Effector memory CD8-positive, alpha-beta T cell (primary cell): ENCODE data around the gene PPFIBP1.
"Not testable (repeated sequence)": the region's sequence is repeated elsewhere in the genome, so short reads cannot be mapped to it uniquely, and the experiment has no call there.

Experiments
- ATAC-seq: fragments of 150-1000 bp; cut with Tn5 transposase; replicated peaks from 2 replicates; pipeline ENCODE4 v1.10.0; 2021; ENCODE audit warnings: mild to moderate bottlenecking, moderate library complexity
- DNase-seq, 3 experiments: peaks; one replicate each; pipeline ENCODE4 v3.0.0; 2021
- H3K27ac Mint-ChIP-seq, 2 donors: one replicate each; pipeline ENCODE4 v1.8.0; 2022; ENCODE audit warnings: mild to moderate bottlenecking in 2 of 2, mixed read lengths in 2 of 2, moderate library complexity in 2 of 2
- H3K27me3 Mint-ChIP-seq, 2 donors: one replicate each; pipeline ENCODE4 v1.8.0; 2022; ENCODE audit warnings: mixed read lengths in 2 of 2
- H3K36me3 Mint-ChIP-seq: one replicate; pipeline ENCODE4 v1.8.0; 2022; ENCODE audit warnings: mild to moderate bottlenecking, moderate library complexity, mixed read lengths; ENCODE audit not compliant: insufficient read depth
- H3K4me1 Mint-ChIP-seq, 2 donors: one replicate each; pipeline ENCODE4 v1.8.0; 2022; ENCODE audit warnings: low read depth in 2 of 2, mixed read lengths in 2 of 2
- H3K4me3 Mint-ChIP-seq, 2 donors: one replicate each; pipeline ENCODE4 v1.8.0; 2022; ENCODE audit warnings: mild to moderate bottlenecking in 2 of 2, mixed read lengths in 2 of 2, moderate library complexity in 2 of 2
- H3K9me3 Mint-ChIP-seq, 2 donors: one replicate each; pipeline ENCODE4 v1.8.0; 2022; ENCODE audit warnings: mixed read lengths in 2 of 2

PPFIBP1 gene

DNA sequence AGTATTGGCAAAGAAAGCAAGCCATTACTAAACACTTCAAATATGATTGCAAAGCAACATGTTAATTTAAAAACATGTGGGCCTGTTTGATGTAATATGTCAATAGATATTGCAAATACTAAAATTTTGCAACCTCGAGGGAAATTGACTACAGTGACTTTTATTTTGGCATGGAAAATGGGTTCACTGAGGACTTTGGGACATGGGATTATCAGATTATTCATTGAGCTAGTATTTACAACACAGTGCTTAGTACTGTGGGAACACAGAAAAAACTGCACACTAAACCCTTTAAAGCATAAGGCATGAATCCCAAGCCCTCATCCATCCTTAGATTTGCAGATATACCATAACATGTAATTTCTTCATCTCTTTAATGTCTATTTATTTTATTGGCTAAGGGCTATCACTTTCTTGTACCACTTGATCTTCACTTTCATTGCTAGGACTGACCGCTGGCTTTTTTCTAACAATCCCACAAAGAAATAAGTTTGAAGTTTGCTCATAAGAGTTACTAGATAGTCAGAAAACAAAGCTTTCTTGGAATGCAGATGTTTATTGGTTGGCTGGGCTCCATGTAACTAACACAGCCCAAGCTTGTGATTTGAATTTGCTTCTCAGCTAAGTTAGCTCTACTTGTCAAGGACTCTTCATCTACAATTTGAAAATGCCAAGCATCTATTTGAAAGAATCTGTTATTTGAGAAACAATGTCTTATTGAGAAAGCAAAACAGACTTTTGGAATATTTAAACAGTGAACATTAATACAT lies 48.7 kb downstream of the PPFIBP1 start:
- H3K27me3 Mint-ChIP-seq = peaks cover 10 to 28% of the 10 kb centered on the region in 2 donors
- H3K9me3 Mint-ChIP-seq = no peaks in the 10 kb centered on the region
- H3K36me3 Mint-ChIP-seq = peaks cover 1% of the 10 kb centered on the region
- H3K4me1 Mint-ChIP-seq = no peaks in the 10 kb centered on the region
- no peak overlapping the region for H3K27ac Mint-ChIP-seq
- DNase-seq (no peak), ATAC-seq (no peak)
- H3K4me3 Mint-ChIP-seq = no peak overlapping the region

DNA sequence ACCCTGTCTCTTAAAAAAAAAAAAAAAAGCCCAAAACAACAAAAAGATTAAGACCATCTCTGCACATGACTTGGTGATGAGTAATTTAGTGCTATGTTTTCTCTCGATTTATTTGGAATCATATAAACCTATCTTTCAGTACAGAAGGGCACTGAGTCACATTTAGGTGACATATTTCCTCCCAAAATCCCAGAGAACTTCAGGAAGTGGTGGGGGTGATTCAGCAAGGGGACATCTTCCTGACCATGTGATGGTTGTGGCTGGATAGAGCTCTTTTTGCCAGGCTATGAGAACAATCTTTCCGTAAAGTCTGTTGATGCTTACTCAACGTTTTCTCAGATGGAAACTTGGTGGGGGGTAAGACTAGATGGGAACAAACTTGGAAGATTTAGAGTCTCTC lies 50.0 kb downstream of the PPFIBP1 start:
- no peak for ATAC-seq
- H3K9me3 Mint-ChIP-seq = no peaks in the 10 kb centered on the region
- no peak overlapping the region for H3K27ac Mint-ChIP-seq
- no peak for DNase-seq
- peaks cover 3% of the 10 kb centered on the region for H3K36me3 Mint-ChIP-seq
- no peak overlapping the region for H3K4me3 Mint-ChIP-seq
- peaks cover 9 to 15% of the 10 kb centered on the region in 2 donors for H3K27me3 Mint-ChIP-seq
- no peaks in the 10 kb centered on the region for H3K4me1 Mint-ChIP-seq

DNA sequence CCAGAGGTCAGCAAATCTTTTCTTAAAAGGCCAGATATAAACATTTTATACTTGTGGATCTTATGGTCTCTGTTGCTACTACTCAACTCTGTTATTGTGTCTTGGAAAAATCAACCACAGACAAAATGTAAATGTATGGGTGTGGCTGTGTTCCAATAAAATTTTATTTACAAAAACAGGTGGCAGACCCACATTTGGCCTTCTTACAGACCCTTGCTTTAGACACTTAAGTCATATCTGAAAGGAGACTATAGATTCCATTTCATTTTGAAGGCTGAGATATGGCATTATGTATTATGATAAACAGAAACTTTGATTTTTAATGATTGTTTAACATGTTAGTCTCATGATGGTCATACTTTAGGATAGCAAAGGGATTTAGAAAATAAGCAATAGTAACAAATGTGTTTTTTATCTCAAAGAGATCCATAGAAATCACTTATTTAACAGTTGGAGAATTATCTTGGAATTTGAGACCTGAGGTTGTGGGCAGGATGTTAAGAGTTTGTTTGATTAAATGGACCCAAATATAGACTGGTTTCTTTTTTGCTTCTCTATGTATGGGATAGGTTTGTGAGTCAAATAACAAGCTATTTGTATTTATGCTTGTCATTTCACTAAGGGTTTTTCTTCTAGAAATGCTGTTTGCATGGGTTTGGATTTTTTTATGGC lies 51.2 kb downstream of the PPFIBP1 start:
- H3K4me1 Mint-ChIP-seq = no peaks in the 10 kb centered on the region
- ATAC-seq (no peak), DNase-seq (no peak)
- H3K27me3 Mint-ChIP-seq = peaks cover 0 to 12% of the 10 kb centered on the region in 2 donors
- no peak overlapping the region for H3K4me3 Mint-ChIP-seq
- peaks cover 3% of the 10 kb centered on the region for H3K36me3 Mint-ChIP-seq
- no peaks in the 10 kb centered on the region for H3K9me3 Mint-ChIP-seq
- no peak overlapping the region for H3K27ac Mint-ChIP-seq

DNA sequence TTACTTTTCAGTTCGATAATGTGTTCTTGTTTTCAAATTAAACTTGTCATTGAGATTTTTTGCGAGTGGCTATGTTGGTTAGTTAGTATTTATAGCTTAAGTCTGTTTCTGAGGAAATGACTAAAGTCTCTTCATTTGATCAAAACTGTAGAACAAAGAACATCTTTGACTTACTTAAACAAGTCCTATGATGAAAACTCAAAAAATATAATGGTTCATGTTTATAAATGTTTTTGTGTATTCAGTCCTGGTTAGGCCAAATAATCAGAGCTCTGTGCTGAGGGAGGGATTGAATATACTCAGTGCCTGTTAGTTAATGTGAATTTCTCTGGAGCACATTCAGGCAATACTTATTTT lies 51.7 kb downstream of the PPFIBP1 start:
- DNase-seq (no peak), ATAC-seq (no peak)
- no peak overlapping the region for H3K27ac Mint-ChIP-seq
- H3K4me3 Mint-ChIP-seq = no peak overlapping the region
- H3K4me1 Mint-ChIP-seq = no peaks in the 10 kb centered on the region
- H3K36me3 Mint-ChIP-seq = peaks cover 3% of the 10 kb centered on the region
- H3K27me3 Mint-ChIP-seq = peaks cover 0 to 12% of the 10 kb centered on the region in 2 donors
- no peaks in the 10 kb centered on the region for H3K9me3 Mint-ChIP-seq

DNA sequence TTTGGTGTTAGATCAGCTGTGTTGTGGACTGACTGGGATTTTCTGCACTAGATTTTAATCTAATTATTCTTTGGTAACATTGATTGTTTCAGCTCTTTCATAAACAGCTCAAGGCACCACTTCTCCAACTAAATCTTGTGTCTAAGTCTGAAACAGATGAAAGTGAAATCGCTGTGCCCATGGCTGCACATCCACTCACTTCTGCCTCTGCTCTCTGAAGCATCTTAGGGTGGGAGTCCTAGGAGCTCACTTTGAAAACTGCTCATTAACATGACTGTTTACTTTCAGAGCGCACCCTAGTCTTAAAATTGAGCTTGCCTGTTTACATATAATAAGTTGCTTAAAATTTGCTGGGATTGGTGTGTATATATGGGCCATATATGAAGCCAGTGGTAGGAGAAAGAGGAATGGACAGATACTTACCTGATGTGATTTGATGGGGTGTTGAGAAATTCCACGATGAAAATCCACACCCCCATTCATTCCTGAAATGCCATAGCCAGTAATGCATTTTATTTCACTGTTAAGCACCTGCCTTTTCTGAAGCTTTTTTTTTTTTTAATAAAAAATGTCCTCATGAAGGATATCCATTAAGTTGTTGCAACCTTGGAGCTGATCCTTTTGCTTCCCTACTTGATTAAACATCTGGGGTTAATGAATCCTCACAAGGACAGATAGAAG lies 52.8 kb downstream of the PPFIBP1 start:
- no peak overlapping the region for H3K4me3 Mint-ChIP-seq
- ATAC-seq (no peak), DNase-seq (no peak)
- H3K9me3 Mint-ChIP-seq = no peaks in the 10 kb centered on the region
- no peak overlapping the region for H3K27ac Mint-ChIP-seq
- H3K36me3 Mint-ChIP-seq = peaks cover 3% of the 10 kb centered on the region
- no peaks in the 10 kb centered on the region for H3K4me1 Mint-ChIP-seq
- H3K27me3 Mint-ChIP-seq = peaks cover 0 to 12% of the 10 kb centered on the region in 2 donors

DNA sequence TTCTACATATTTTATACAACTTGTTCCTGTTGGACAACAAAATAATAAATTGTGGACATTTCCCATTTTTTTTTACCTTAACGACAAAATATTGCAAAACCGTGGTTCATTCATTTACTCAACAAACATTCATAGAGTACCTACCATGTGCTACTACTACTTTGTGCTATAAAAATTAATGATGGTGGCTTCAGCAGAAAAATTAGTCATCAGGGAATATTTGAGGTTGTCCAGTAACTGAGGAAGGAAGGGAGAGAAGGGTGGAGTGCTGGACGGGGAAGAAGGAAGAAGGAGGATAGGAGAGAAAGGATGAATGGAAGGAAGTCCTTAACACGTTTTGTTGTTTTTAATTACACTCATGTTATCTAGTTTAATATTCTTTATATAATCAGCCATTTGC lies 53.7 kb downstream of the PPFIBP1 start:
- Mint-ChIP-seq H3K9me3 (no peaks in the 10 kb centered on the region), H3K4me3 (no peak overlapping the region), H3K27me3 (peaks cover 0 to 12% of the 10 kb centered on the region in 2 donors), H3K36me3 (peaks cover 3% of the 10 kb centered on the region), H3K27ac (no peak overlapping the region), H3K4me1 (no peaks in the 10 kb centered on the region)
- ATAC-seq (no peak), DNase-seq (no peak)

DNA sequence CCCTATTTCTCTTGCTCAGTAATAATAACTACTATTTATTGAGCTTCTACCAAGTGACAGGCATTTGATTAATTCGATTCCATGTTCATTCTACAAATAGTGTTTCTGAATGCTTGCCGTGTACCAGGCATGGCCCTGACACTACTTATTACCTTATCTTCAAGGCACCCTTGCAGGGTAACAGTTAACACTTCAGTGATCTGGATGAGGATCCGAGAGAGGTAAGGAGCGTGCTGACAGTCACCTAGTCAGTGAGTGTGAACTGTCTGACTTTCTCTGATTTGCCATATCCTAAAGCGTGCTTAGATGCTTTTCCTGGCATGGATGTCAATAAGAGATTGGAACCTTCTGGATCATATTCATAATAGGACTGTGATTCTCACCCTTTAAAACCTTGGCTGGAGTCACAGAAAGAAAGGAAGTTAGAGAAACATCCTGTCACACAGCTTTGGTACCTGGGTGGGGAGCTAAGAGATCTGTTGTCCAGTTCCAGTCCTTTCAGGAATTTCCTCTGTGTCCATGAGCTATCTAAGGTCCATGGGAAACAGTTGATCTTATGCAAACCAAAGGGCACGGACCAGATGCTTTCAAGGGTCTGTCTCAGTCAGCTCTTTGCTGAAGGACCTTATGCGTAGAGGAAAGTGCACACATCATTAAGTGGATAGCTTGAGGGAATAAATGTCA lies 54.8 kb downstream of the PPFIBP1 start:
- DNase-seq (no peak), ATAC-seq (no peak)
- Mint-ChIP-seq H3K4me3 (no peak overlapping the region), H3K9me3 (no peaks in the 10 kb centered on the region), H3K36me3 (peaks cover 3% of the 10 kb centered on the region), H3K27me3 (peaks cover 0 to 4% of the 10 kb centered on the region in 2 donors), H3K4me1 (no peaks in the 10 kb centered on the region), H3K27ac (no peak overlapping the region)

DNA sequence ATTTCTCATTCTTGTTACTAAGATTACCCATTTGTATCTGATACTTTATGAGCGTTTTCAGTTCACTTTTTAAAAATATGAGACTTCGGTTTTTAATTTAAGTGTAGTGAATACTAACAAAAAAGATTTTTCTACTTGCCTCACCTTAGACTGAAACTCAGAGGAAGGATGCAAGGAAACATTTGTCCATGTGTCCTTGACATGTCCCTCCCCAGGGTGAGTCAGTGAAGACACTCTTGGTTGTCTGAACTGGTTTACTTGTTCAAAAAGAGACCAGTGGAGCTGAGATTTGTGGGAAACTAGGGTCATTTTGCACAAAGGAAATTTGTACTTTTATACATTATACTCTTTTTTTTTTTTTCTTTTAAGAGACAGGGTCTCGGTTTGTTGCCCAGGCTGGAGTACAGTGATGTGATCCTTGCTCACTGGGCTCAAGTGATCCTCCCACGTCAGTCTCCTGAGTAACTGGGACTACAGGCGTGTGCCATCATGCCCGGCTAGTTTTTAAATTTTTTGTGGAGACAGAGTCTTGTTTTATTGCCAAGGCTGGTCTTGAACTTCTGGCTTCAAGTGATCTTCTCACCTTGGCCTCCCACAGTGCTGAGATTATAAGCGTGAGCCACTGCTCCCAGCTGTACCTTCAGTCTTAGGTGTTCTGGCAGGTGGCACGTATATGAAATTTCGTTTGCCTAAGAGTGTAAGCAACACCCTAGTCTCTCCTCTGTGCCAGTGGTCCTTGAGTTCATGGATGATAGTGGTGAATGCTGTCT lies 56.7 kb downstream of the PPFIBP1 start:
- H3K27me3 Mint-ChIP-seq = peaks cover 6 to 11% of the 10 kb centered on the region in 2 donors
- H3K27ac Mint-ChIP-seq = no peak overlapping the region
- peaks cover 0 to 3% of the 10 kb centered on the region in 2 donors for H3K4me1 Mint-ChIP-seq
- no peak for ATAC-seq
- no peaks in the 10 kb centered on the region for H3K9me3 Mint-ChIP-seq
- no peak overlapping the region for H3K4me3 Mint-ChIP-seq
- peaks cover 3% of the 10 kb centered on the region for H3K36me3 Mint-ChIP-seq
- no peak for DNase-seq

DNA sequence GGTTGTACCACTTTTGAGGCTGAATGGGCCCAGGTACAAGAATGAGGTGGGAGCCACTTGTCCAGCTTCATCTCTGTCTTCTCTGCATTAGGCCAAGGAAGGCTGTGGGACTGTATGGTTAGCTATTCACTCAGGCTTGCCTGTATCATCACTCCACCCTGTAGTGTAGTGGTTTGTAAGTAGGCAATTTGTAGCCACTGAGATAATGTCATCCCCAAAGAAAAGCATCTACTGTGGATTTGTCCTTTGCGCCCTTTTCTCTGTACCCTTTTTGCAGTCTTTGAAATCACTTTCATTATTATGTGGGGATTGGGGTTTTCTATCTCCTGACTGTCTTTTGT lies 57.3 kb downstream of the PPFIBP1 start:
- H3K4me3 Mint-ChIP-seq, DNase-seq, H3K36me3 Mint-ChIP-seq, ATAC-seq, H3K27ac Mint-ChIP-seq, H3K4me1 Mint-ChIP-seq, H3K9me3 Mint-ChIP-seq: not testable (repeated sequence)
- peaks cover 6 to 14% of the 10 kb centered on the region in 2 donors for H3K27me3 Mint-ChIP-seq

DNA sequence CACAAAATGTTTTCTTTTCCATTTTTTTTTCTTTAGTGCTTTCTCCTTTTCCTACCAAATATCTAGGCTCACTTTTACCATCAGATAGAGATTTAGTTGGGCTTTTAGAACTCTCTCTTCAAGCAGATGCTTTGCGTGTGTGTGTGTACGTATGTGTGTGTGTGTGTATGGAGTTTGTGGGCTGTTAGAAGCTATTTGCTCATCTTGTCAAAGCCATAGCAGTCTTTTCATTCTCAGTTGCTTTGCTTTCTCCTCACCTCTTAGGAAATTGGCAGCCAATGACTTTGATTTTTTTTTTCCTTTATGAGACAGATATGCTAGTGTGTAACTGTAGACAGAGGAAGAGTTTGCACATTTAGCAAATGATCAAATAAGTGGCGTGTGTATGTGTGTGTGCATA lies 57.8 kb downstream of the PPFIBP1 start:
- not testable (repeated sequence) for DNase-seq, H3K4me3 Mint-ChIP-seq, H3K27ac Mint-ChIP-seq, ATAC-seq, H3K9me3 Mint-ChIP-seq, H3K4me1 Mint-ChIP-seq, H3K36me3 Mint-ChIP-seq
- peaks cover 6 to 14% of the 10 kb centered on the region in 2 donors for H3K27me3 Mint-ChIP-seq

DNA sequence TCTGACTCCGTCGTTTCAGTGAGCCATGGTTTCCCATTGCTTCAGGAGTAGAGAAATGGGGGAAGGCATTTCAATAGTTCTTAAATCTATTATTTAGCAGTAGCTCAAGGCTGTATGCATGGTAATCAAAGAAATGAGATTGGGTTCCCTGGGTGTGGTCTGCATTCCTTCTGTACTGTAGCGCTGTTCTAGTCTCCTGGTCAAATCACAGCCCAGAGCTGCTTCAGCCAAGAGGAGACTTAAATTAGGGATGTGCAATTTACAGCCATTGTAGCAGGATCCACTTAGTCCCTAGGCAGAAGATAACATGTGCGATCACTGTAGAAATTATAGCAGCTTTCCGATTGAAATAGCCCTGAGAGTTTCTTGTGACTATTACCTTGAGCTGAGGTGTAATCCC lies 58.4 kb downstream of the PPFIBP1 start:
- not testable (repeated sequence) for H3K27ac Mint-ChIP-seq, H3K4me1 Mint-ChIP-seq, DNase-seq, H3K9me3 Mint-ChIP-seq, H3K4me3 Mint-ChIP-seq, ATAC-seq, H3K36me3 Mint-ChIP-seq
- H3K27me3 Mint-ChIP-seq = peaks cover 6 to 14% of the 10 kb centered on the region in 2 donors

DNA sequence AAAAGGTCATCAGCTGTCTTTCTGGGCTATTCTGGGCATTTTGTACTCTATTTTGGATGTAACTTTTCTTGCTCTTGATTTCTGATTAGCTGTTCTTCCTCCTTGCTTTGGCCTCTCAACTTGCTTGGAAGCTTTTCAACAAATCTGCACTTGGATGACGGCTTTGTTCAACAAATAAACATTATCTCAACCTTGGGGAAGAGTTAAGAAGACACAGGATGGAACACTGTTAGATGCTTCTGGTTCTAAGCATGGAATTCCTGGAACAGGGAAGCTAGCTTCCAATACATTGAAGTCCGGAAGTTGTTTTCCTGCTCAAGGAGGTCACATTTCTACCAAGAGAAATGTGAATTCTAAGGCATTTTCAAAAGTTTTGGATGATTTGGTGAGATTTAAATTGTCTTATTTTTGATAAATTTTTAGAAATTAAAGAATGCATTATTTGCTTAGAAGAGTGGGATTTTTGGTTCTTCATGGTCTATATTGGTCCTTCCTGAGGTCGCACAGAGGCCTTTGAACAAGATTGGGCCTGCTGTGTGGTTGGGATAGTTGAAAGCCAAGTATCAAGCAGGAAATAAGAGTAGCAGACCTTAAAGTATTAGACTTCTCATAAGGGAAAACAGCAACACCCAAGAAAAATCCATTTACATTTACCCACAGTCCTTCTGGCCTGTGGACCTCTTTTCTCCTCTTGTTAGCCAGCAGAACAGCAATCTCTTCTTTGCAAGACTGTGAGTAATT lies 59.2 kb downstream of the PPFIBP1 start:
- Mint-ChIP-seq H3K27ac (no peak overlapping the region), H3K27me3 (peaks cover 6 to 14% of the 10 kb centered on the region in 2 donors), H3K4me1 (peaks cover 3 to 4% of the 10 kb centered on the region in 2 donors), H3K4me3 (no peak overlapping the region), H3K9me3 (no peaks in the 10 kb centered on the region), H3K36me3 (no peaks in the 10 kb centered on the region)
- ATAC-seq = no peak
- no peak for DNase-seq
